OCI-LY3 (cell line): Measurements from ENCODE around the gene C3AR1.
"Not testable (repeated sequence)": the region's sequence is repeated elsewhere in the genome, so short reads cannot be mapped to it uniquely, and the experiment has no call there.

Source experiments
- CTCF ChIP-seq: fragments of 200-600, 300-600 bp; sonication (generic); IDR thresholded peaks from 2 replicates; pipeline ENCODE4 v1.5.1; 2014; ENCODE audit warnings: antibody characterized with exemption, low read length, low read depth
- EZH2phosphoT487 ChIP-seq: fragments of 200-600 bp; shearing (Covaris generic); IDR thresholded peaks from 2 replicates; pipeline ENCODE4 v1.6.1; 2018; ENCODE audit warnings: antibody characterized with exemption, mixed run types, low read depth

DNA sequence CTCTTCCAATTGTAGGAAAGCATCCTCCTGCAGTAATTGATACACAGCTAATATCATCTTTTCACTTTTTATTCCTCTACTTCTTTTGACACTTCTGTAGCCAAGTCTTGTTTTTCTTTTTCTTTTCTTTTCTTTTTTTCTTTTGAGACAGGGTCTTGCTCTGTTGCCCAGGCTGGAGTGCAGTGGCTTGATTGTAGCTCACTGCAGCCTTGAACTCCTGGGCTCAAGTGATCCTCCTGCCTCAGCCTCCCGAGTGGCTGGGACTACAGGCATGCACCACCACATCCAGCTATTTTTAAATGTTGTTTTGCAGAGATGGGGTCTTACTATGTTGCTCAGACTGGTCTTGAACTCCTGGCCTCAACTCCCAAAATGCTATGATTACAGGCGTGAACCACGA is 5.7 kb upstream of the C3AR1 start:
- TF ChIP-seq CTCF, EZH2phosphoT487: not testable (repeated sequence)
